Measurements from ENCODE around the gene PTPRN2. TPM values are rescaled to one million over a fixed set of nuclear protein-coding genes. Genes with fewer than 3 reads are reported as not detected.

The PTPRN2 gene
- total and polyA plus RNA-seq, 2 of the 13 experiments (the other 11 are each of a cell fraction or from before 2014, with no cell fraction given): 2.5 to 24.2 TPM

GRCh38 chr7:158591944-158592343 is 4.3 kb upstream of the PTPRN2 start (continued):
- TF ChIP-seq, protein P1, sequence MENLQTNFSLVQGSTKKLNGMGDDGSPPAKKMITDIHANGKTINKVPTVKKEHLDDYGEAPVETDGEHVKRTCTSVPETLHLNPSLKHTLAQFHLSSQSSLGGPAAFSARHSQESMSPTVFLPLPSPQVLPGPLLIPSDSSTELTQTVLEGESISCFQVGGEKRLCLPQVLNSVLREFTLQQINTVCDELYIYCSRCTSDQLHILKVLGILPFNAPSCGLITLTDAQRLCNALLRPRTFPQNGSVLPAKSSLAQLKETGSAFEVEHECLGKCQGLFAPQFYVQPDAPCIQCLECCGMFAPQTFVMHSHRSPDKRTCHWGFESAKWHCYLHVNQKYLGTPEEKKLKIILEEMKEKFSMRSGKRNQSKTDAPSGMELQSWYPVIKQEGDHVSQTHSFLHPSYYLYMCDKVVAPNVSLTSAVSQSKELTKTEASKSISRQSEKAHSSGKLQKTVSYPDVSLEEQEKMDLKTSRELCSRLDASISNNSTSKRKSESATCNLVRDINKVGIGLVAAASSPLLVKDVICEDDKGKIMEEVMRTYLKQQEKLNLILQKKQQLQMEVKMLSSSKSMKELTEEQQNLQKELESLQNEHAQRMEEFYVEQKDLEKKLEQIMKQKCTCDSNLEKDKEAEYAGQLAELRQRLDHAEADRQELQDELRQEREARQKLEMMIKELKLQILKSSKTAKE (CRISPR knock-in tag; IDR thresholded peaks at IDR 0.05; ENCODE audit: borderline replicate concordance): peak; percentile 77
- TF ChIP-seq, protein P2, sequence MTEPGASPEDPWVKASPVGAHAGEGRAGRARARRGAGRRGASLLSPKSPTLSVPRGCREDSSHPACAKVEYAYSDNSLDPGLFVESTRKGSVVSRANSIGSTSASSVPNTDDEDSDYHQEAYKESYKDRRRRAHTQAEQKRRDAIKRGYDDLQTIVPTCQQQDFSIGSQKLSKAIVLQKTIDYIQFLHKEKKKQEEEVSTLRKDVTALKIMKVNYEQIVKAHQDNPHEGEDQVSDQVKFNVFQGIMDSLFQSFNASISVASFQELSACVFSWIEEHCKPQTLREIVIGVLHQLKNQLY (CRISPR knock-in tag; IDR thresholded peaks at IDR 0.05): peak; percentile 44; the same call in 1 of the 2 replicates
- TF ChIP-seq STAG1 (CRISPR knock-in tag; IDR thresholded peaks at IDR 0.05) (no peak), ZNF740 (CRISPR knock-in tag; IDR thresholded peaks at IDR 0.05) (no peak), PHB2 (IDR thresholded peaks at IDR 0.05; ENCODE audit: partially characterized antibody) (no peak), CHCHD3 (CRISPR knock-in tag; IDR thresholded peaks at IDR 0.05) (no peak), NR2C2 (CRISPR knock-in tag; IDR thresholded peaks at IDR 0.05; ENCODE audit: borderline replicate concordance) (0 out of 2 replicates have a peak, but pooled peaks have one; percentile 37), ZNF790 (CRISPR knock-in tag; IDR thresholded peaks at IDR 0.05; ENCODE audit: borderline replicate concordance) (no peak), CREM (IDR thresholded peaks at IDR 0.05) (0 out of 2 replicates have a peak, but pooled peaks have one; percentile 36), CREM (CRISPR knock-in tag; IDR thresholded peaks at IDR 0.05) (no peak), ASH2L (IDR thresholded peaks at IDR 0.05; ENCODE audit: insufficient read length, low read depth, low read length) (no peak)
- TF ChIP-seq, protein P3, sequence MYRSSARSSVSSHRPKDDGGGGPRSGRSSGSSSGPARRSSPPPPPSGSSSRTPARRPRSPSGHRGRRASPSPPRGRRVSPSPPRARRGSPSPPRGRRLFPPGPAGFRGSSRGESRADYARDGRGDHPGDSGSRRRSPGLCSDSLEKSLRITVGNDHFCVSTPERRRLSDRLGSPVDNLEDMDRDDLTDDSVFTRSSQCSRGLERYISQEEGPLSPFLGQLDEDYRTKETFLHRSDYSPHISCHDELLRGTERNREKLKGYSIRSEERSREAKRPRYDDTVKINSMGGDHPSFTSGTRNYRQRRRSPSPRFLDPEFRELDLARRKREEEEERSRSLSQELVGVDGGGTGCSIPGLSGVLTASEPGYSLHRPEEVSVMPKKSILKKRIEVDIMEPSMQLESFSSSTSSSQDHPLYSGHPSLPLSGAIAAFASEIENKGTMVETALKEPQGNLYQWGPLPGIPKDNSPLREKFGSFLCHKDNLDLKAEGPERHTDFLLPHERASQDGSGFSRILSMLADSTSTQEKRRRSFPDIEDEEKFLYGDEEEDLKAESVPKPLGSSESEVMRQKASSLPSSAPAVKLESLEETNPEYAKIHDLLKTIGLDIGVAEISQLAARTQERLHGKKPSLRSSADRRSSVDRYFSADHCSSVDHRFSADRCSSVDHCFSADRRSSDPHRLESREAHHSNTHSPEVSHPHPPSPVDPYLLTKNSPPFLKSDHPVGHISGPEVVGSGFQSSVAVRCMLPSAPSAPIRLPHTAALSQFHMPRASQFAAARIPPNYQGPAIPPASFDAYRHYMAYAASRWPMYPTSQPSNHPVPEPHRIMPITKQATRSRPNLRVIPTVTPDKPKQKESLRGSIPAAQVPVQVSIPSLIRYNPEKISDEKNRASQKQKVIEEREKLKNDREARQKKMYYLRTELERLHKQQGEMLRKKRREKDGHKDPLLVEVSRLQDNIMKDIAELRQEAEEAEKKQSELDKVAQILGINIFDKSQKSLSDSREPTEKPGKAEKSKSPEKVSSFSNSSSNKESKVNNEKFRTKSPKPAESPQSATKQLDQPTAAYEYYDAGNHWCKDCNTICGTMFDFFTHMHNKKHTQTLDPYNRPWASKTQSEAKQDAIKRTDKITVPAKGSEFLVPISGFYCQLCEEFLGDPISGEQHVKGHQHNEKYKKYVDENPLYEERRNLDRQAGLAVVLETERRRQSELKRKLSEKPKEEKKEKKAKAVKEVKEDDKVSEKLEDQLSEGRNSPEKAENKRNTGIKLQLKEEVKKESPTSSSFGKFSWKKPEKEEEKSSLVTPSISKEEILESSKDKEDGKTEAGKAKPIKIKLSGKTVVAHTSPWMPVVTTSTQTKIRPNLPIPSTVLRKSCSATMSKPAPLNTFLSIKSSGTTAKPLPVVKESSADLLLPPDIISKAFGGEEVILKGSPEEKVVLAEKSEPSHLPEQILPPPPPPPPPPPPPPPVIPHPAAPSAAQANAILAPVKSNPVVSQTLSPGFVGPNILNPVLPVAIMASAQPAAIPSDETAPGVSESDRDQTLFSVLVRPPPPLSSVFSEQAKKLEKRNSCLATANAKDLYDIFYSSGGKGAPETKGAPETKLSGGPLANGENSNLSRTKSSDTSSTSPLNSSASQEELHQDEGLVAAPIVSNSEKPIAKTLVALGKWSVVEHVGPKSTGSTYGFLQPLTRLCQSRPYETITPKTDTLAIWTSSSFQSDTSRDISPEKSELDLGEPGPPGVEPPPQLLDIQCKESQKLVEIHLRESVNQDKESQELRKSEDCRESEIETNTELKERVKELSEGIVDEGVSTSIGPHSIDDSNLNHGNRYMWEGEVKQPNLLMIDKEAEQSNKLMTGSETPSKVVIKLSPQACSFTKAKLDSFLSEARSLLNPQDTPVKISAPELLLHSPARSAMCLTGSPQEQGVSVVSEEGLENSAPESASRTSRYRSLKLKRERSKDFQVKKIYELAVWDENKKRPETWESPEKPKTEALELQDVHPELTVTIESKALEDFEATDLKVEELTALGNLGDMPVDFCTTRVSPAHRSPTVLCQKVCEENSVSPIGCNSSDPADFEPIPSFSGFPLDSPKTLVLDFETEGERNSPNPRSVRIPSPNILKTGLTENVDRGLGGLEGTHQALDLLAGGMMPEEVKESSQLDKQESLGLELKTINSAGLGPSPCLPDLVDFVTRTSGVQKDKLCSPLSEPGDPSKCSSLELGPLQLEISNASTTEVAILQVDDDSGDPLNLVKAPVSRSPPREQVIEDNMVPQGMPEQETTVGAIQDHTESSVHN (CRISPR knock-in tag; IDR thresholded peaks at IDR 0.05): no peak
- TF ChIP-seq, protein P4, sequence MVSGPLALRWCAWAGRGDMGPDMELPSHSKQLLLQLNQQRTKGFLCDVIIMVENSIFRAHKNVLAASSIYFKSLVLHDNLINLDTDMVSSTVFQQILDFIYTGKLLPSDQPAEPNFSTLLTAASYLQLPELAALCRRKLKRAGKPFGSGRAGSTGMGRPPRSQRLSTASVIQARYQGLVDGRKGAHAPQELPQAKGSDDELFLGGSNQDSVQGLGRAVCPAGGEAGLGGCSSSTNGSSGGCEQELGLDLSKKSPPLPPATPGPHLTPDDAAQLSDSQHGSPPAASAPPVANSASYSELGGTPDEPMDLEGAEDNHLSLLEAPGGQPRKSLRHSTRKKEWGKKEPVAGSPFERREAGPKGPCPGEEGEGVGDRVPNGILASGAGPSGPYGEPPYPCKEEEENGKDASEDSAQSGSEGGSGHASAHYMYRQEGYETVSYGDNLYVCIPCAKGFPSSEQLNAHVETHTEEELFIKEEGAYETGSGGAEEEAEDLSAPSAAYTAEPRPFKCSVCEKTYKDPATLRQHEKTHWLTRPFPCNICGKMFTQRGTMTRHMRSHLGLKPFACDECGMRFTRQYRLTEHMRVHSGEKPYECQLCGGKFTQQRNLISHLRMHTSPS (CRISPR knock-in tag; IDR thresholded peaks at IDR 0.05; ENCODE audit: low read depth): peak; percentile 48; the same call in 1 of the 2 replicates
